Activated T-cell treated with anti-CD3 and anti-CD28 coated beads, Interleukin-2, amount 50 U/mL, for 48 hours (primary cell): ENCODE results near the gene ENTPD3.
"Not testable (repeated sequence)": the region's sequence is repeated elsewhere in the genome, so short reads cannot be mapped to it uniquely, and the experiment has no call there.

Source experiments
- DNase-seq, 2 experiments: peaks; one replicate each; pipeline ENCODE4 v3.0.0-alpha.2; 2020

The ENTPD3 gene

GRCh38 chr3:40462838-40463237 is 75.9 kb downstream of the ENTPD3 start:
- DNase-seq, result not testable (repeated sequence)

GRCh38 chr3:40463579-40463978 is 76.6 kb downstream of the ENTPD3 start:
- no peak for DNase-seq

- no peak for DNase-seq
Observed at GRCh38 chr3:40464339-40465110, 77.5 kb downstream of the ENTPD3 start.

- DNase-seq, result no peak
Observed at GRCh38 chr3:40465111-40465407, 78.1 kb downstream of the ENTPD3 start.

GRCh38 chr3:40465456-40465855 is 78.5 kb downstream of the ENTPD3 start:
- DNase-seq, result no peak

GRCh38 chr3:40468018-40468417 is 81.0 kb downstream of the ENTPD3 start:
- DNase-seq, result no peak

- no peak for DNase-seq
Observed at GRCh38 chr3:40470701-40471100, 83.7 kb downstream of the ENTPD3 start.

GRCh38 chr3:40476478-40477470 is 89.8 kb downstream of the ENTPD3 start, which contains the start of gene ZNF619:
Gene ZNF619, plus strand, starts transcription at chr3:40477122. Its CDS starts 858 bp downstream, at chr3:40477980.
- peak; percentile 67 to 72 for DNase-seq

- DNase-seq, result no peak
Observed at GRCh38 chr3:40477666-40478065, 90.7 kb downstream of the ENTPD3 start.
